A549 (cell line): ENCODE data around the gene DSC1.

Experiments used
- BCL3 ChIP-seq: fragments of >200 bp; sonication (Bioruptor Twin); formaldehyde crosslinking; IDR thresholded peaks from 3 replicates; pipeline ENCODE4 v1.6.1; 2016
- CTCF ChIP-seq: fragments of >200 bp; sonication (Bioruptor Twin); formaldehyde crosslinking; IDR thresholded peaks from 3 replicates; pipeline ENCODE4 v1.5.1; 2016
- EHF ChIP-seq: fragments of 250-450 bp; sonication (Bioruptor Pico); IDR thresholded peaks from 2 replicates; pipeline ENCODE4 v1.5.0; 2020; ENCODE audit warnings: mild to moderate bottlenecking
- ELK1 ChIP-seq: fragments of 150-350 bp; IDR thresholded peaks from 2 replicates; pipeline ENCODE4 v1.6.1; 2014; ENCODE audit warnings: low read depth, mild to moderate bottlenecking, low read length
- USF2 ChIP-seq: fragments of 450-650 bp; IDR thresholded peaks from 2 replicates; pipeline ENCODE4 v1.6.1; 2014; ENCODE audit warnings: antibody characterized with exemption

- TF ChIP-seq CTCF, result no peak
- TF ChIP-seq USF2, result no peak
- TF ChIP-seq ELK1, result no peak
- no peak for TF ChIP-seq EHF (CRISPR knock-in tag)
- TF ChIP-seq BCL3, result no peak
These were observed 56.9 kb downstream of the DSC1 start for GRCh38 chr18:31105733-31106132.
